Measurements from ENCODE around the gene PLXNA4. TPM values are rescaled to one million over a fixed set of nuclear protein-coding genes. Genes with fewer than 3 reads are reported as not detected.

Gene PLXNA4
- total RNA-seq, 1 donor from 2014 or later, result 13.6 TPM

DNA sequence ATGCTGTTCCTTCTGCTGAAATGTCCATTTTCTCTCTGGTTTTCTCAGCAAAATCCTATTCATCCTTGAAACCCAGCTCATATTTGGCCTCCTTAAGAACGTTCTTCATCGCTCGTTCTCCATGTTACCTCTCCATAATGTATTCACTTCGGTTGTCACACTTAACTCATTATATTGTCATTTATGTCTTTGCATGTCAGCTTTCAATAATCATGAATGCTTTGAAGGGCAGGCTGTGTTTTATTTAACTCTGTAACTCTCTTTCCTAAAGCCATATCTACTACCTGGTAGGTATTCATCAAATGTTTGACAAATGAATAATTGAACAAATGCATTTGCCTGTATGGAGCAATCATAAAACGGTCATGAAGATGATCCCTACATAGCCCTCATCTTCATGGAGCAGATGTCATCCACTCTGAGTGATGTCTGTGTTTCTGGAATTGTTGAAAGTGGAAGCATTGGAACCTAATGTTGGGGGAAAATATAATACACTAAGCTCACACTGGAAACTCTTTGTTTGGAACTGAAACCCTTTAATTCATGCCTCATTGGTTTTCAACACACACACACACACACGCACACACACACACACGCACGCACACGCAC lies 303.4 kb downstream of the PLXNA4 start:
- TF ChIP-seq, protein P1, sequence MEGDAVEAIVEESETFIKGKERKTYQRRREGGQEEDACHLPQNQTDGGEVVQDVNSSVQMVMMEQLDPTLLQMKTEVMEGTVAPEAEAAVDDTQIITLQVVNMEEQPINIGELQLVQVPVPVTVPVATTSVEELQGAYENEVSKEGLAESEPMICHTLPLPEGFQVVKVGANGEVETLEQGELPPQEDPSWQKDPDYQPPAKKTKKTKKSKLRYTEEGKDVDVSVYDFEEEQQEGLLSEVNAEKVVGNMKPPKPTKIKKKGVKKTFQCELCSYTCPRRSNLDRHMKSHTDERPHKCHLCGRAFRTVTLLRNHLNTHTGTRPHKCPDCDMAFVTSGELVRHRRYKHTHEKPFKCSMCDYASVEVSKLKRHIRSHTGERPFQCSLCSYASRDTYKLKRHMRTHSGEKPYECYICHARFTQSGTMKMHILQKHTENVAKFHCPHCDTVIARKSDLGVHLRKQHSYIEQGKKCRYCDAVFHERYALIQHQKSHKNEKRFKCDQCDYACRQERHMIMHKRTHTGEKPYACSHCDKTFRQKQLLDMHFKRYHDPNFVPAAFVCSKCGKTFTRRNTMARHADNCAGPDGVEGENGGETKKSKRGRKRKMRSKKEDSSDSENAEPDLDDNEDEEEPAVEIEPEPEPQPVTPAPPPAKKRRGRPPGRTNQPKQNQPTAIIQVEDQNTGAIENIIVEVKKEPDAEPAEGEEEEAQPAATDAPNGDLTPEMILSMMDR (conservative IDR thresholded peaks at IDR 0.05), result no peak
- no peak overlapping the region for H3K4me3 Mint-ChIP-seq

DNA sequence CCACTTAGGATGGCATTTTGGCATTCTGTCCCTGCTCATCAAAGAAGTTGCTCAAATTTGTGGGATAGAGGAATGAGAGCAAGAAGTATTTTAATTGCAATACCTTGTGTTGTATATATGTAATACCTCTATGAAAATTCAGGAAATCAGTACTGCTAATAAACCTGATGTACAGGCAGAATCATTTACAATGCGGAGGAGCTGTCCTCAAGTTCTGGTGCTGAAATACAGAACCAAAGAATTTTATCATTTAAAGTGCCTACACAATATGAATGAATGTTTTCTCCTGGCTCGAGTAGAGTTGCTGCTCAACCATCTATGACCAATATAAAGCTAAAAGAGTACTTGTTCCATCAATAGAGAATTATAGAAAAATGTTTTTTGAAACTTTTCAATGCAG lies 305.8 kb downstream of the PLXNA4 start:
- H3K4me3 Mint-ChIP-seq, result no peak overlapping the region
- DNase-seq (ENCODE audit: extremely low spot score, unreplicated experiment), result no peak
- TF ChIP-seq, protein P1 (conservative IDR thresholded peaks at IDR 0.05), result no peak
- peaks cover 1% of the 10 kb centered on the region for H3K4me1 Mint-ChIP-seq (ENCODE audit: unreplicated experiment)
- no peak overlapping the region for H3K27ac Mint-ChIP-seq
- H3K27me3 Mint-ChIP-seq, result peaks cover 30% of the 10 kb centered on the region
- H3K36me3 Mint-ChIP-seq, result no peaks in the 10 kb centered on the region
- H3K9me3 Mint-ChIP-seq, result no peaks in the 10 kb centered on the region

More for the DNA sequence above, 303.4 kb downstream of the PLXNA4 start:
- Mint-ChIP-seq H3K9me3 (no peaks in the 10 kb centered on the region), H3K27ac (no peak overlapping the region), H3K27me3 (peaks cover 32% of the 10 kb centered on the region), H3K4me1 (ENCODE audit: unreplicated experiment) (peaks cover 15% of the 10 kb centered on the region), H3K36me3 (no peaks in the 10 kb centered on the region)
- DNase-seq (ENCODE audit: extremely low spot score, unreplicated experiment), result no peak

DNA sequence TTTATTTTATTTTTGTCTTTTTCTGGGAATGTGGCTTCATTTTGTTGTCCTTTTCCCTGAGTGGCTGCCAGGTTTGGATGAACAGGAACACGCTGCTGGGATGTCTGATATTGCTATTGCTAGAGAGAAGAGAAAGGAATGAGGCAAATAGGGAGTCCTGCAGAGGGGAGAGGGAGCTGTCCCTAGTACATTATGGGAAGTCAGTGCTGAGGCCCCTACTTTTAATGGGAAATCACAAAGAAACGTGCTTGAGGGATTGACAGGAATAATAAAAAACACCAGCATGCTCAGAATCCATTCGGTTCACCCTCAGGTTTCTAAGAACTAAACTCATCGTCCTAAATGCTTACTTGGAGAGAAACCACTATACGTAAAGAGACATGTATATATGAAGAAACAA lies 306.6 kb downstream of the PLXNA4 start:
- Mint-ChIP-seq H3K27ac (no peak overlapping the region), H3K27me3 (peaks cover 27% of the 10 kb centered on the region), H3K36me3 (no peaks in the 10 kb centered on the region), H3K9me3 (no peaks in the 10 kb centered on the region), H3K4me1 (ENCODE audit: unreplicated experiment) (no peaks in the 10 kb centered on the region), H3K4me3 (no peak overlapping the region)
- no peak for DNase-seq (ENCODE audit: extremely low spot score, unreplicated experiment)
- TF ChIP-seq, protein P1 (conservative IDR thresholded peaks at IDR 0.05), result no peak

DNA sequence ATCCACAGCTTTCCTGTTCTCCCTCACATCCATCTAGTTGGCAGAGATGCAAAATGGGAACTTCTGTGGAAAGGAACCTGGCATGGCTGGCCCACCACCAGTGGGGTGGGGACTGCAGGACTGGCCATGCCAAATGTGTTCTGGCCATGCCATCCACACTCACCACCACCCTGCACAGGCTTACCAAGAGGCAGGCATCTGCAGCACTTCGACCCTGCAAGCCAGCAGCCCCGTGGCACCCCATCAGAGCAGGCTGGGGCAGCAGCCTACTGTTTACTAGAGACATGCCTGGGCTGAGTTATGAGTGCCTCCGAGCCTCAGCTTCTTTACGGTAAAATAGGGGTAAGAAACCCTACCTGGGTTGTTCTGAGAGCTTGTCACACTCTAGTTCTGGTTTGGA lies 313.1 kb downstream of the PLXNA4 start:
- no peak overlapping the region for H3K4me3 Mint-ChIP-seq
- H3K27me3 Mint-ChIP-seq, result peaks cover 40% of the 10 kb centered on the region
- peaks cover 5% of the 10 kb centered on the region for H3K4me1 Mint-ChIP-seq (ENCODE audit: unreplicated experiment)
- DNase-seq (ENCODE audit: extremely low spot score, unreplicated experiment), result no peak
- no peak overlapping the region for H3K27ac Mint-ChIP-seq
- peaks cover 3% of the 10 kb centered on the region for H3K36me3 Mint-ChIP-seq
- H3K9me3 Mint-ChIP-seq, result no peaks in the 10 kb centered on the region
- TF ChIP-seq, protein P1 (conservative IDR thresholded peaks at IDR 0.05), result no peak

DNA sequence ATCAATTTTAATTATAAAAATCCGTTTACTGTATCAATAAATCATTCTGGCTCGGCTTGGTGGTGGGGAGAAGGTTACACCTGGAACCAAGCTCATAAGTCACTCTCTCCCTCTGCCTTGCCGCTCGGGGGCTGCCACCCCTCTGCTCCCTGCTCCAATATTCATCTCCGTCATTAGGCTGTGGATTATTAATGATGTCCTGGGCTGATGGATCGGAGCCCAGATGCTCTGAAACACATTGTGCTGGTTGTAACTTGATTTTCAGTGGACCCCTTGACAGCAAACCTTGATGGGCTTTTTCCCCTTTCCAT lies 314.2 kb downstream of the PLXNA4 start:
- H3K4me3 Mint-ChIP-seq, result no peak overlapping the region
- peaks cover 3% of the 10 kb centered on the region for H3K36me3 Mint-ChIP-seq
- no peak for DNase-seq (ENCODE audit: extremely low spot score, unreplicated experiment)
- peaks cover 39% of the 10 kb centered on the region for H3K27me3 Mint-ChIP-seq
- H3K9me3 Mint-ChIP-seq, result no peaks in the 10 kb centered on the region
- peaks cover 5% of the 10 kb centered on the region for H3K4me1 Mint-ChIP-seq (ENCODE audit: unreplicated experiment)
- H3K27ac Mint-ChIP-seq, result no peak overlapping the region
- TF ChIP-seq, protein P1 (conservative IDR thresholded peaks at IDR 0.05), result no peak

Measured in type B pancreatic cell (in vitro differentiated cells).